ENCODE data around the gene CD8A. TPM values are rescaled to one million over a fixed set of nuclear protein-coding genes. Genes with fewer than 3 reads are reported as not detected.
A peak's percentile ranks its signal among the peaks of the same experiment; 100 is the strongest.

CD8A gene
- total and polyA plus RNA-seq, 8 donors, result 1.2 to 24.9 (median 3.8) TPM; not detected in 2

DNA sequence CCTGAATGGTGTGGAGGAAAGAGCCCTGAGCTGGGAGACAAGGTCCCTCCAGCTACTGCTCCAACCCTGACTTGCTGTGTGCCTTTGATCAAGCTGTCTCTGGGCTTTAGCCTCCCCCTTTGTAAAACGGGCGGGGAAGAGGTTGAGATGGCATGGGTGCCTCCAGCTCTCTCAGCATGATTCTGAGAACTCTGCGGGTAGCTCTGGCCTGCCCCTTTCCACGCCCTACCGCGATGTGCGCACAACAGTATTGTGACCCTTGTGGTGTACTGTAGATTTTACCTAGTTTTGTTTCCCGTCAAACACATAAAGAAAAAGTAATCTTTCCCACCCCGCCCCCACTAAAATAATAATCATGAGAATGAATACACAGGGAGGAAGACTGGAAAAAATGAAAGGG lies 5.3 kb downstream of the CD8A start:
- Histone ChIP-seq H3K9me3 (no peaks in the 10 kb centered on the region), H3K4me3 (no peak overlapping the region), H3K36me3 (no peaks in the 10 kb centered on the region), H3K4me1 (peaks cover 18 to 28% (median 25%) of the 10 kb centered on the region in 4 donors), H3K27ac (no peak overlapping the region), H3K27me3 (peaks cover 14 to 40% (median 19%) of the 10 kb centered on the region in 3 donors)
- DNase-seq, result peak in 1 of 2 donors; percentile 39
- TF ChIP-seq, protein P1, sequence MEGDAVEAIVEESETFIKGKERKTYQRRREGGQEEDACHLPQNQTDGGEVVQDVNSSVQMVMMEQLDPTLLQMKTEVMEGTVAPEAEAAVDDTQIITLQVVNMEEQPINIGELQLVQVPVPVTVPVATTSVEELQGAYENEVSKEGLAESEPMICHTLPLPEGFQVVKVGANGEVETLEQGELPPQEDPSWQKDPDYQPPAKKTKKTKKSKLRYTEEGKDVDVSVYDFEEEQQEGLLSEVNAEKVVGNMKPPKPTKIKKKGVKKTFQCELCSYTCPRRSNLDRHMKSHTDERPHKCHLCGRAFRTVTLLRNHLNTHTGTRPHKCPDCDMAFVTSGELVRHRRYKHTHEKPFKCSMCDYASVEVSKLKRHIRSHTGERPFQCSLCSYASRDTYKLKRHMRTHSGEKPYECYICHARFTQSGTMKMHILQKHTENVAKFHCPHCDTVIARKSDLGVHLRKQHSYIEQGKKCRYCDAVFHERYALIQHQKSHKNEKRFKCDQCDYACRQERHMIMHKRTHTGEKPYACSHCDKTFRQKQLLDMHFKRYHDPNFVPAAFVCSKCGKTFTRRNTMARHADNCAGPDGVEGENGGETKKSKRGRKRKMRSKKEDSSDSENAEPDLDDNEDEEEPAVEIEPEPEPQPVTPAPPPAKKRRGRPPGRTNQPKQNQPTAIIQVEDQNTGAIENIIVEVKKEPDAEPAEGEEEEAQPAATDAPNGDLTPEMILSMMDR (IDR thresholded peaks at IDR 0.05), result no peak
- TF ChIP-seq POLR2A (IDR thresholded peaks at IDR 0.05) (no peak), POLR2AphosphoS5 (IDR thresholded peaks at IDR 0.05) (no peak), EP300 (IDR thresholded peaks at IDR 0.05) (no peak)
- 62 to 88% (median 83%) methylated on average over 9 of the region's 9 CpGs for WGBS, 5 donors
- intact Hi-C loops (cut with DNase I; ENCODE audit: low total_unique reads), result no loop called here

DNA sequence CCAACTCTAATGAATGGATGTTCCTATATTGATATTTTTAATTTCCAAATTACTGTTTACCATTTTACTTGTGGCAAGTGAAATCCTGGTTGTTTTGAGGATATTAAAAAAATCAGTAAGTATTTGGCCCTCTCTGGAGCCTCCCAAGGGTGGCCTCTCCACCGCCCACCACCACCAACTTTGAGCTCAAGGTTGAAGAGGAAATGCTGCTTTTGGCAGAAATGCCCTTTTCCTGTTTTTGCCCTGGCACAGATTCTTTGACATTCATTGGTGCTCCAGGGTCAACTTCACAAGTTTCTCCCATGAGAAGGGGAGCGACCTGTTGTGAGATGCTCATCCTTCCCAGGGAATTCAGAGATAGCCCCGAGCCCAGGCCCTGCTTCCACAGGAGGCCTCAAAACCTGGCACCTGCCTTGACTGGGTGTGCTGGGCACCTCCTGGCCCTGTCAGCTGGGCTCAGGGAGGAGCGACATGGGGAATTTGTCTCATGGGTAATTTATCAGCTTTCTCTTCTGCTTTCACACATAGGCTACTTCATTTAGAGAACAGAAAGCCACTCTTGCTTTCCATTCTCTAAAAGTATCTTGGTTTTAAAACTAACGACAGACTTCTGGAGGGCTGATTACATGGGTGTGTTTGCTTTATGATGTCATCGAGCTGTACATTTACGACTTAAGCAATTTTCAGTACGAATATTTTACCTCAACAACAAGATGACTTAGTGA lies 6.9 kb downstream of the CD8A start:
- WGBS, 5 donors, result 64 to 74% (median 65%) methylated on average over 8 of the region's 8 CpGs
- TF ChIP-seq POLR2AphosphoS5 (IDR thresholded peaks at IDR 0.05) (no peak), EP300 (IDR thresholded peaks at IDR 0.05) (no peak), POLR2A (IDR thresholded peaks at IDR 0.05) (no peak)
- TF ChIP-seq, protein P1 (IDR thresholded peaks at IDR 0.05), result no peak
- DNase-seq, result no peak
- Histone ChIP-seq H3K4me3 (no peak overlapping the region), H3K9me3 (no peaks in the 10 kb centered on the region), H3K4me1 (peaks cover 1 to 11% (median 8%) of the 10 kb centered on the region in 4 donors), H3K27ac (no peak overlapping the region), H3K27me3 (peaks cover 0 to 23% (median 2%) of the 10 kb centered on the region in 3 donors), H3K36me3 (no peaks in the 10 kb centered on the region)
- intact Hi-C loops (cut with DNase I; ENCODE audit: low total_unique reads), result no loop called here

DNA sequence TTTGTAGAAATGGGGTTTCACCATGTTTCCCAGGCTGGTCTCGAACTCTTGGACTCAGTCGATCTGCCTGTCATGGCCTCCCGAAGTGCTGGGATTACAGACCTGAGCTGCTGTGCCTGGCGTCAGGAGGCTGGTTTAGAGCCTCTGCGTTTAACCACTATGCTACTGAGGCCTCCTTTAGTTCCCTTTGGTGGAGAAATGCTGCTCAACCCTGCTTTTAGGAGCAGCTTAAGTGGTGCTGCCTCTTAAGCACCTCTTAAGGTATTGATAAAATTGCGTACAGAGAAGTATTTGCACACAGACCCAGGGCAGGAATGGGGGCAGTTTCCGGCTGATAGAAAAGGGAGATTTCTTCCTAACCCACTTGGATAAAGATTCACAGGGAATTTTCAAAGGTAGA lies 8.0 kb downstream of the CD8A start:
- 78 to 94% (median 82%) methylated on average over 7 of the region's 7 CpGs for WGBS, 5 donors
- DNase-seq, result no peak
- no peak overlapping the region for H3K4me3 ChIP-seq
- TF ChIP-seq, protein P1 (IDR thresholded peaks at IDR 0.05), result no peak
- TF ChIP-seq POLR2AphosphoS5 (IDR thresholded peaks at IDR 0.05) (no peak), EP300 (IDR thresholded peaks at IDR 0.05) (no peak), POLR2A (IDR thresholded peaks at IDR 0.05) (no peak)
- H3K9me3 ChIP-seq, result no peaks in the 10 kb centered on the region
- intact Hi-C loops (cut with DNase I; ENCODE audit: low total_unique reads), result no loop called here
- H3K4me1 ChIP-seq, result peaks cover 0 to under 1% (median 0%) of the 10 kb centered on the region in 4 donors
- no peak overlapping the region for H3K27ac ChIP-seq
- H3K36me3 ChIP-seq, result no peaks in the 10 kb centered on the region
- H3K27me3 ChIP-seq, result peaks cover 0 to 13% (median 0%) of the 10 kb centered on the region in 3 donors

DNA sequence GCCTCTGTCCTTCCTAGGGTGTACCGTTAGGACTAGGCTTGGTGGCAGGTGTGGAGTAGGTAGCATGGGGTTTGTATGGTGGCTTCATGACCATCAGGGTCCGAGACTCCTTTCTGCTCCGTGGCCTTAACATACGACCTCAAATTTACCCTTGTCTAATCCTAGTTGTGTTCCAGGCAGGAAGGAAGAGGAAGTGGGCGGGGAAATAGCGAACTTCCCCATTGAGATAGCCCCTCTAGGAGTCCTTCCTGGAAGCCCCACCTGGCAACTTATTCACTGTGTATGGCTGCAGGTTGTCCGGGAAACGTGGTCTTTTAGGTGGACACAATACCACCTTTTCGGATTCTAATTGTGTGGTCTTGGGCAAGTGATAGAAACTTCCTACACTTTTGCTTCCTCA lies 9.3 kb downstream of the CD8A start:
- Histone ChIP-seq H3K36me3 (peaks cover 0 to 13% (median 6%) of the 10 kb centered on the region in 4 donors), H3K9me3 (no peaks in the 10 kb centered on the region), H3K4me3 (no peak overlapping the region), H3K4me1 (no peaks in the 10 kb centered on the region), H3K27ac (no peak overlapping the region), H3K27me3 (peaks cover 0 to 5% (median 0%) of the 10 kb centered on the region in 3 donors)
- intact Hi-C loops (cut with DNase I; ENCODE audit: low total_unique reads), result no loop called here
- no peak for DNase-seq
- WGBS, 5 donors, result 75 to 79% (median 77%) methylated on average over 9 of the region's 9 CpGs
- TF ChIP-seq POLR2A (IDR thresholded peaks at IDR 0.05), result no peak
- TF ChIP-seq, protein P1 (IDR thresholded peaks at IDR 0.05), result no peak
- TF ChIP-seq EP300 (IDR thresholded peaks at IDR 0.05), result no peak
- no peak for TF ChIP-seq POLR2AphosphoS5 (IDR thresholded peaks at IDR 0.05)

Measured in stomach (tissue), 9 donors.